Cardiac septum (tissue), 1 donor: ENCODE results near the gene CENPH. TPM values are rescaled to one million over a fixed set of nuclear protein-coding genes. Genes with fewer than 3 reads are reported as not detected.
"Not testable (repeated sequence)": the region's sequence is repeated elsewhere in the genome, so short reads cannot be mapped to it uniquely, and the experiment has no call there.

Experiments used
- DNase-seq: peaks from one replicate; pipeline ENCODE4 v3.0.0-alpha.2; 2020; ENCODE audit warnings: low spot score
- intact Hi-C: fragments of 100-400 bp; cut with DNase I; formaldehyde crosslinking; loops from one replicate; pipeline ENCODE4 v1.14.0; 2022
- long read RNA-seq: library from polyadenylated mRNA; unstranded; transcript quantifications from one replicate; pipeline ENCODE4 v2.0.0, GENCODE V29; 2021
- total RNA-seq: library from RNA; stranded (reverse); fragmentation: NEBNext Ultra II Directional; extraction: Animal tissue kit (Norgen Biotek cat#: 25700); gene quantifications from one replicate; pipeline ENCODE4 v1.2.1, GENCODE V29; 2021
- donor health status: DM: no; HTN: no; CAD: no.

Gene CENPH
- total RNA-seq: 2.9 TPM
- long read RNA-seq, transcript CENPH-201 (9 exons, 1,389 nt): major isoform, 6 of 6 reads
- long read RNA-seq, partial matches to known transcripts: 0 of 6 reads
- long read RNA-seq, other reads (novel, unspliced or antisense): 0 of 6 reads

GRCh38 chr5:69189162-69190086, at the start of gene CENPH:
TSS of gene CENPH (plus strand) at chr5:69189583. CDS start at chr5:69189635, 52 bp downstream.
- peak; percentile 95 for DNase-seq
- intact Hi-C loops: loop anchor here (1.0 kb wide), 1 partner anchor 24 kb away; no protein-coding TSS in a partner anchor

- DNase-seq, intact Hi-C loops: not testable (repeated sequence)
These were observed 49.1 kb upstream of the CENPH start for GRCh38 chr5:69140239-69140638.

DNA sequence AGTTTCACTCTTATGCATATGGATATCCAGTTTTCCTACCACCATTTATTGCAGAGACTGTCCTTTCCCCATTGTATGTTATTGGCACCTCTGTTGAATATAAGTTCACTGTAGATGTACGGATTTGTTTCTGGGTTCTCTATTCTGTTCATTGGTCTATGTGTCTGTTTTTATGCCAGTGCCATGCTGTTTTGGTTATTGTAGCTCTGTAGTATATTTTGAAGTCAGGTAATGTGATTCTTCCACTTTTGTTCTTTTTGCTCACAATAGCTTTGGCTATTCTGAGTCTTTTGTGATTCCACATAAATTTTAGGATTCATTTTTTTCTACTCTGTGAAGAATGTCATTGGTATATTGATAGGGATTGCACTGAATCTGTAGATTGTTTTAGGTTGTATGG, 48.6 kb upstream of the CENPH start:
- intact Hi-C loops: no loop called here
- no peak for DNase-seq

GRCh38 chr5:69148576-69148975, 40.8 kb upstream of the CENPH start:
- intact Hi-C loops, DNase-seq: not testable (repeated sequence)

- DNase-seq: no peak
- intact Hi-C loops: no loop called here
These were observed 40.3 kb upstream of the CENPH start for GRCh38 chr5:69148981-69149675.

DNA sequence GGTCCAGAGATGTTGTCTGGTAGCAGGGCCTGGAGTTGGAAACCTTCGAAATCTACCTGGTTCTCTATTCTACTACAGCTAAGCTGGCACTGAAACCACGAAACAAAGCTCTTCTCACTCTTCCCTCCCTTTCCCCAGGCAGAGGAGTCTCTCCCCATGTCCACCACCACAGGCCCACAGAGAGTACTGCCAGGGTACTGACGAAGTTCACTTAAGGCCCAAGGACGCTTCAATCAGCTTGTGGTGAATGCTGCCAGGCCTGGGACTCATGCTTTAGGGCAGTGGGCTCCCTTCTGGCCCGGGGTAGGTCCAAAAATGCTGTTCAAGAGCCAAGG, 39.7 kb upstream of the CENPH start:
- intact Hi-C loops: no loop called here
- DNase-seq: no peak

GRCh38 chr5:69152731-69153130, 36.7 kb upstream of the CENPH start:
- DNase-seq: no peak
- intact Hi-C loops: no loop called here

- DNase-seq: no peak
- intact Hi-C loops: no loop called here
These were observed 32.9 kb upstream of the CENPH start for GRCh38 chr5:69156456-69156855.

GRCh38 chr5:69158039-69158438, 31.3 kb upstream of the CENPH start:
- intact Hi-C loops: no loop called here
- DNase-seq: no peak

DNA sequence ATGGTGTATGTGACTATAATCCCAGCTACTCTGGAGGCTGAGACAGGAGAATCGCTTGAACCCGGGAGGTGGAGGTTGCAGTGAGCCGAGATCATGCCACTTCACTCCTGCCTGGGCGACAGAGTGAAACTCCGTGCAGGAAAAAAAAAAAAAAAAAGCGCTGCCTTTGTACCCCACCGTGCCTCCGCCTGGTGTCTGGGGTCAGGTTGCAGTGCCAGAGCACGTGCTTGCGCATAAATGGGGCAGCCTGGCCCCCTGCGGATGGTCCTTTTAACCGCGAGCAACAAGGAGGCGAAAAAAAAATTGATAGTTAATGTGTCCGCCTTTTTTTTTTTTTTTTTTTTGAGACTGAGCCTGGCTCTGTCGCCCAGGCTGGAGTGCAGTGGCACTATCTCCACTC, 28.7 kb upstream of the CENPH start:
- DNase-seq: no peak
- intact Hi-C loops: no loop called here

- intact Hi-C loops: loop anchor here (5.0 kb wide), 2 partner anchors 65 to 75 kb away; partner anchors contain the start of genes CDK7 and SLC30A5
- DNase-seq: peak; percentile 99
These were observed 22.5 kb upstream of the CENPH start, which contains the start of gene CCNB1 for GRCh38 chr5:69166686-69167492. TSS of gene CCNB1 (plus strand) at chr5:69167150. CDS start at chr5:69167263, 113 bp downstream.

- no peak for DNase-seq
- intact Hi-C loops: loop anchor here (5.0 kb wide), 2 partner anchors 65 to 75 kb away; partner anchors contain the start of genes CDK7 and SLC30A5
These were observed 21.9 kb upstream of the CENPH start for GRCh38 chr5:69167493-69167855.

GRCh38 chr5:69167929-69168328, 21.5 kb upstream of the CENPH start:
- no peak for DNase-seq
- intact Hi-C loops: loop anchor here (5.0 kb wide), 2 partner anchors 64 to 76 kb away; partner anchors contain the start of genes CDK7 and SLC30A5

- intact Hi-C loops: no loop called here
- DNase-seq: no peak
These were observed 18.9 kb upstream of the CENPH start for GRCh38 chr5:69170495-69170894.

GRCh38 chr5:69170969-69171368, 18.4 kb upstream of the CENPH start:
- intact Hi-C loops: no loop called here

DNA sequence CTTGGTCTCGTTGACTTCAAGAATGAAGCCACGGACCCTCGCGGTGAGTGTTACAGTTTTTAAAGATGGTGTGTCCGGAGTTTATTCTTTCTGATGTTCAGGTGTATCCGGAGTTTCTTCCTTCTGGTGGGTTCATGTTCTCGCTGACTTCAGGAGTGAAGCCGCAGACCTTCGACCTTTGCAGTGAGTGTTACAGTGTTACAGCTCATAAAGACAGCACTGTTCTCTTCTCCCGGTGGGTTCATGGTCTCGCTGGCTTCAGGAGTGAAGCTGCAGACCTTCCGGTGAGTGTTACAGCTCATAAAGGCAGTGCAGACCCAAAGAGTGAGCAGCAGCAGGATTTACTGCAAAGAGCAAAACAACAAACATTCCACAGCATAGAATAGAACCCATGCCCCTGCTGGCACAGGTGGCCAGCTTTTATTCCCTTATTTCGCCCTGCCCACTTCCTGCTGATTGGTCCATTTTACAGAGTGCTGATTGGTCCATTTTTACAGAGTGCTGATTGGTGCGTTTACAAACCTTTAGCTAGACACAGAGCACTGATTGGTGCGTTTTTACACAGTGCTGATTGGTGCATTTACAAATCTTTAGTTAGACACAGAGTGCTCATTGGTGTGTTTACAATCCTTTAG, 7.6 kb upstream of the CENPH start:
- intact Hi-C loops, DNase-seq: not testable (repeated sequence)

More at GRCh38 chr5:69170969-69171368, 18.4 kb upstream of the CENPH start:
- no peak for DNase-seq

- DNase-seq: no peak
- intact Hi-C loops: no loop called here
These were observed 4.8 kb upstream of the CENPH start for GRCh38 chr5:69184621-69185020.

GRCh38 chr5:69187342-69187741, 2.0 kb upstream of the CENPH start:
- intact Hi-C loops: no loop called here
- DNase-seq: no peak

GRCh38 chr5:69188811-69189161, 597 bp upstream of the CENPH start:
- intact Hi-C loops: loop anchor here (1.0 kb wide), 1 partner anchor 23 kb away; no protein-coding TSS in a partner anchor
- no peak for DNase-seq
